Common myeloid progenitor, CD34-positive (primary cell): Measurements from ENCODE around the gene MAP3K15. TPM values are rescaled to one million over a fixed set of nuclear protein-coding genes. Genes with fewer than 3 reads are reported as not detected.
A peak's percentile ranks its signal among the peaks of the same experiment; 100 is the strongest.

ENCODE experiments used
- CTCF ChIA-PET: fragments of 350-600 bp; sonication (Branson Sonifier 250); formaldehyde crosslinking; loops from one replicate; lab custom pipeline; 2021; ENCODE audit warnings: antibody characterized with exemption; lab: Charles Lee
- POLR2A ChIA-PET: fragments of 350-600 bp; sonication (Branson Sonifier 250); formaldehyde crosslinking; loops from one replicate; lab custom pipeline; 2021; ENCODE audit warnings: antibody characterized with exemption; lab: Charles Lee
- DNase-seq, 3 donors: peaks; one replicate each; pipeline versions ENCODE4 v3.0.0 to v3.0.0-alpha.2; 2013
- H3K27ac ChIP-seq, 2 experiments: 1 replicate in 1 of 2; 2 replicates in 1 of 2; pipeline ENCODE4 v1.7.0; 2013; ENCODE audit warnings: inconsistent platforms in 2 of 2, low read length in 2 of 2, mild to moderate bottlenecking in 2 of 2, low read depth in 1 of 2, moderate library complexity in 1 of 2; ENCODE audit not compliant: severe bottlenecking in 2 of 2, insufficient read depth in 1 of 2, poor library complexity in 1 of 2
- H3K27me3 ChIP-seq, 5 experiments: replicated peaks in 2 of 5; 1 replicate in 3 of 5; 2 replicates in 2 of 5; pipeline versions ENCODE4 v1.6.1 to v1.7.0; 2013; ENCODE audit warnings: low read length in 4 of 5, mild to moderate bottlenecking in 2 of 5, moderate library complexity in 2 of 5, inconsistent platforms in 1 of 5; ENCODE audit not compliant: insufficient read depth in 5 of 5, control insufficient read depth in 4 of 5
- H3K36me3 ChIP-seq, 4 experiments: 1 replicate in 2 of 4; 2 replicates in 2 of 4; pipeline versions ENCODE4 v1.6.1 to v1.7.0; 2013; ENCODE audit warnings: low read length in 3 of 4, control low read depth in 1 of 4, mild to moderate bottlenecking in 1 of 4; ENCODE audit not compliant: control insufficient read depth in 4 of 4, insufficient read depth in 4 of 4
- H3K4me1 ChIP-seq, 4 experiments: 1 replicate in 3 of 4; 2 replicates in 1 of 4; pipeline versions ENCODE4 v1.6.1 to v1.7.1; 2013; ENCODE audit warnings: low read length in 3 of 4, mild to moderate bottlenecking in 3 of 4, control low read depth in 1 of 4, inconsistent platforms in 1 of 4, moderate library complexity in 1 of 4; ENCODE audit not compliant: control insufficient read depth in 4 of 4, insufficient read depth in 4 of 4; ENCODE audit errors: control extremely low read depth in 1 of 4
- H3K4me3 ChIP-seq, 7 experiments: 1 replicate in 4 of 7; 2 replicates in 3 of 7; pipeline versions ENCODE4 v1.5.1 to v1.7.0; 2013; ENCODE audit warnings: mild to moderate bottlenecking in 7 of 7, low read length in 6 of 7, moderate library complexity in 6 of 7, inconsistent platforms in 2 of 7, low read depth in 2 of 7, control low read depth in 1 of 7; ENCODE audit not compliant: insufficient read depth in 4 of 7, control insufficient read depth in 1 of 7; ENCODE audit errors: extremely low read depth in 1 of 7
- H3K9me3 ChIP-seq, 5 experiments: 1 replicate in 4 of 5; 2 replicates in 1 of 5; pipeline versions ENCODE4 v1.6.1 to v1.7.1; 2013; ENCODE audit warnings: low read length in 4 of 5, mild to moderate bottlenecking in 2 of 5, inconsistent platforms in 1 of 5, low read depth in 1 of 5, moderate library complexity in 1 of 5; ENCODE audit not compliant: control insufficient read depth in 4 of 5, insufficient read depth in 2 of 5; ENCODE audit errors: control extremely low read depth in 1 of 5
- WGBS: methylation state at CpG from one replicate; pipeline ENCODE4 v1.1.5; 2013; ENCODE audit not compliant: insufficient coverage; 5-methylcytosine and 5-hydroxymethylcytosine counted together
- polyA plus RNA-seq: library from polyadenylated mRNA; unstranded; fragments of 120-200 nt; gene quantifications from one replicate; pipeline ENCODE4 v1.2.1, GENCODE V29; 2013

MAP3K15 gene
- 0.37 TPM for polyA plus RNA-seq

DNA sequence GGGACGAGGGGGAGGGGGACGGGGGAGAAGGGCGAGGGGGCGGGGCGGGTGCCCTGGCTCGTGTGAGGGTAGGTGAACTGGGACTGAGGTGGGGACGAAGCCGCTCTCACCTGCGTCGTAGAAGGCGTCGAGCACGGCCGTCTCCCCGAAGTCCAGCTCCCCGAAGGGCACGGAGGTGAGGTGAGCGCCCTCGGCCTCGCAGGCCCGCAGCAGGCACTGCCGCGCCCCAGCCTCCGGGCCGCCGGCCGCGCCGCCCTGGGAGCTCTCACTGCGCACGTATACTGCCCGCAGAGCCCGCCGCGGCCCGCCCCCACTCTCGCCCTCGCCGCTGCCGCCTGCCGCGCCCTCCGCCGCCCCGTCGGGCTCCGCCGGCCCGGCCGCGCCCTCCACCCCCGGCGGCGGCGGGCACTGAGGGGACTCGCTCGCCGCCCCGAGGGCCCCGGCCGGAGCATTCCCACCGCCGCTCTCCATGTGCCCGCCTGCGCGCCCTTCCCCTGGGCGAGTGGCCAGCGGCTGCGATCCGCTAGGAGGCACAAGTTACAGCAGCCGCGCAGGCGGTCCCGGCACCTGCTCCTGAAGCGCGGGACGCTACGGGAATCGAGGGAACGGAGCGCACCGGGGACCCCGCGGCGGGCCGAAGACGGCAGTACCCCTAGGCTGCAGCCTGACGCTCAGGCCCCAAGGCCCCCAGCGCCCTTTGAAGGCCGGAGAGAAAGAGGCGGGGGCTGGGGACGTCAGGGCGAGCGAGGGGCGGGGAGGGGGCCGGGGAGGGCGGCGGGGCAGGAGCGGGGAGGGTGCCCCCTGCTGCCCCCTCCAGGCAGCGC lies at the start of gene MAP3K15:
TSS of gene MAP3K15 (minus strand) at position 718 of the 824 bp plus-strand sequence. CDS start at position 471, 247 bp downstream.
- DNase-seq: peak; percentile 24 to 56 (median 35)

DNA sequence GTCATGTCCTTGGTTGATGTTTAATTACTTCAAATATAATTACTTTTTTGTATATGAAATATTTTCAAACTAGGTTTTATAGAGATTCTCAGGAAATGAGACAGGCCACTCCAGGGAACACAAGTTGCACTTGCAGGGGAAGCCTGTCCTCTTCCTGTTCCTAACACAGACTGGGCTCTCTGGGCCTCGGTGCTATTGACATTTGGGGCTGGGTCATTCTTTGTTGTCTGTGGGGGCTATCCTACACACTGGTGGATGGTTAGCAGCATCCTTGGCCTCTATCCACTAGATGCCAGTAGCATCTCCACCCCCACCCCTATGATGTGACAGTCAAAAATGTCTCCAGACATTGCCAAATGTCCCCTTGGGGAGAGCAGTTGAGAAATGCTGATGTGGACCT lies 49.3 kb upstream of the MAP3K15 start:
- no peak overlapping the region for H3K4me3 ChIP-seq
- peaks cover 0 to 9% (median 9%) of the 10 kb centered on the region in 4 experiments for H3K4me1 ChIP-seq
- CTCF ChIA-PET: no interaction called here
- H3K27ac ChIP-seq: no peak overlapping the region
- H3K27me3 ChIP-seq: no peaks in the 10 kb centered on the region
- DNase-seq: no peak
- H3K9me3 ChIP-seq: no peaks in the 10 kb centered on the region
- peaks cover 0 to 12% (median 2%) of the 10 kb centered on the region in 4 experiments for H3K36me3 ChIP-seq
- WGBS: 43% methylated on average over 1 of the region's 1 CpG
- POLR2A ChIA-PET: no interaction called here

More for the DNA sequence above, at the start of gene MAP3K15:
- H3K4me1 ChIP-seq: peaks cover 0 to 12% (median 2%) of the 10 kb centered on the region in 4 experiments
- H3K9me3 ChIP-seq: peaks cover 0 to 1% (median 0%) of the 10 kb centered on the region in 5 experiments
- peak within 1 kb of the TSS in 5 of 7 experiments; percentile 44 to 65 (median 57) for H3K4me3 ChIP-seq
- no peaks in the 10 kb centered on the region for H3K36me3 ChIP-seq
- 33% methylated on average over 83 of the region's 100 CpGs for WGBS
- ChIA-PET CTCF (interaction anchor here (0.7 kb wide), 1 partner anchor 52 kb away, joined by 3 read pairs; no protein-coding TSS in a partner anchor), POLR2A (no interaction called here)
- H3K27me3 ChIP-seq: peaks cover 0 to 5% (median 3%) of the 10 kb centered on the region in 5 experiments
- no peak within 1 kb of the TSS for H3K27ac ChIP-seq

DNA sequence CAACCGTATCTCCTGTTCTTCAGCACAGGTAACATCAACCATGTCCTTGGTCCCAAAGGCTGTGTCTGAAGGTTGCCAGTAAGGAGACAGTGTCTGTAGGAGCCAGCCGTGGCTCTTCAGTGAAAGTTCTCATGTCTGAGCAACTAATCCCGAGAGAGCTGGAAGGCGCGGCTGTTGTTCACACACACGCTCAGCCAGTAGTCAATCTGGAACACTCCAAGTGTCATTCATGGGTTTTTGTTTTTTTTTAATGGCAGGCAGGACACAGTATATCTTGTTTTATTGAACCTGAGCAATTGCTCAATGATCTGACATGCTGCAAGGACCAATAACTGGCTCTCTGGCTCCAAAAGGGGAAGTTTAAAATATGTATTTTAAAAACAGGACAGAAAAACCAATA lies 48.4 kb upstream of the MAP3K15 start:
- Histone ChIP-seq H3K27ac (no peak overlapping the region), H3K4me1 (peaks cover 0 to 9% (median 9%) of the 10 kb centered on the region in 4 experiments), H3K9me3 (no peaks in the 10 kb centered on the region), H3K4me3 (no peak overlapping the region), H3K36me3 (peaks cover 0 to 5% (median 2%) of the 10 kb centered on the region in 4 experiments), H3K27me3 (no peaks in the 10 kb centered on the region)
- WGBS: 99% methylated on average over 6 of the region's 6 CpGs
- no peak for DNase-seq
- POLR2A ChIA-PET: no interaction called here
- CTCF ChIA-PET: no interaction called here

DNA sequence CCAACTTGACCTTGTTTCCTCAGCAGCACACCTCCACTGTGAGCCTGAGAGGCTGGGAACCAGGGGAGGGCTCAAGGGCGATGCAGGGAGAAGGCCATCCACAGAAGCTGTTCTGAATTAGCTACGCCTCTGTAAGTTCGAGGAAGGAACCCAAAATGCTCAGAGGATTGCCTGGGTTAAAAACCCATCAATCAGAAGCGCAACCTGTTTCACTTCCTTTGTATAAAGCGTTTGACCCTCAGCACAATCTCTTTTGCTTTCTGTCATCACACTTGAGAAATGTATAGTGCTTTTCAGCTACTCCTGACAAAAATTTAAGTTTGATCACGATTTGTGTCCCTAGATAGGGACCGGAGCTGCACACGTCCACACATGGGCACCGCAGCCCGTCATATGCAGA lies 48.0 kb upstream of the MAP3K15 start:
- Histone ChIP-seq H3K4me3 (no peak overlapping the region), H3K27me3 (no peaks in the 10 kb centered on the region), H3K4me1 (peaks cover 0 to 9% (median 9%) of the 10 kb centered on the region in 4 experiments), H3K27ac (no peak overlapping the region), H3K36me3 (peaks cover 0 to 2% (median 1%) of the 10 kb centered on the region in 4 experiments), H3K9me3 (no peaks in the 10 kb centered on the region)
- ChIA-PET CTCF (no interaction called here), POLR2A (no interaction called here)
- 77% methylated on average over 10 of the region's 10 CpGs for WGBS
- DNase-seq: no peak

DNA sequence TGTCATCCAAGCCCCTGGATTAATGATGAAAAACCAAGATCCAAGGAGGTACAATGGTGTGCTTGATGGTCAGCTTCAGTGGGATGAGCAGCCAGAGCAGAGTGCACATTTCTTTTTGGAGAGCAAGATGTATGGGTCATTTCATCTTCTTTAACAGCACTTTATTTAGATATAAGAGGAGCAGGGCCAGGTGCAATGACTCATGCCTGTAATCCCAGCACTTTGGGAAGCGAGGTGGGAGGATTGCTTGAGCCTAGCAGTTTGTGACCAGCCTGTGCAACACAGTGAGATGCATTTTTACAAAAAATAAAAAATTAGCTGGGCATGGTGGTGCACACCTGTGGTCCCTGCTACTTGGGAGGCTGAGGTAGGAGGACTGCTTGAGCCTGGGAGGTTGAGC lies 45.3 kb upstream of the MAP3K15 start:
- no peak overlapping the region for H3K4me3 ChIP-seq
- H3K36me3 ChIP-seq: peaks cover 0 to 2% (median 1%) of the 10 kb centered on the region in 4 experiments
- H3K4me1 ChIP-seq: no peaks in the 10 kb centered on the region
- H3K27me3 ChIP-seq: peaks cover 0 to 3% (median 0%) of the 10 kb centered on the region in 5 experiments
- no peak overlapping the region for H3K27ac ChIP-seq
- ChIA-PET CTCF (interaction anchor here (1.0 kb wide), 1 partner anchor 332 kb away, joined by 3 read pairs; no protein-coding TSS in a partner anchor), POLR2A (no interaction called here)
- H3K9me3 ChIP-seq: no peaks in the 10 kb centered on the region
- no peak for DNase-seq
- no CpG with 5 or more reads among the region's 1 CpG for WGBS

- peaks cover 0 to 5% (median 0%) of the 10 kb centered on the region in 4 experiments for H3K4me1 ChIP-seq
- no peak overlapping the region for H3K4me3 ChIP-seq
- H3K27ac ChIP-seq: no peak overlapping the region
- no peak for DNase-seq
- peaks cover 0 to 3% (median 0%) of the 10 kb centered on the region in 5 experiments for H3K27me3 ChIP-seq
- WGBS: 93% methylated on average over 2 of the region's 2 CpGs
- ChIA-PET POLR2A (no interaction called here), CTCF (no interaction called here)
- no peaks in the 10 kb centered on the region for H3K9me3 ChIP-seq
- H3K36me3 ChIP-seq: no peaks in the 10 kb centered on the region
Measured at GRCh38 chrX:19557822-19558221, 42.5 kb upstream of the MAP3K15 start.

GRCh38 chrX:19556202-19556601 lies 40.9 kb upstream of the MAP3K15 start:
- H3K27me3 ChIP-seq: peaks cover 0 to 3% (median 0%) of the 10 kb centered on the region in 5 experiments
- H3K36me3 ChIP-seq: no peaks in the 10 kb centered on the region
- no peak for DNase-seq
- ChIA-PET CTCF (no interaction called here), POLR2A (no interaction called here)
- H3K4me1 ChIP-seq: peaks cover 0 to 5% (median 0%) of the 10 kb centered on the region in 4 experiments
- no peak overlapping the region for H3K4me3 ChIP-seq
- H3K9me3 ChIP-seq: no peaks in the 10 kb centered on the region
- H3K27ac ChIP-seq: no peak overlapping the region
- no CpG with 5 or more reads among the region's 4 CpGs for WGBS
